K562 (cell line): ENCODE measurements around the gene PYGO2. TPM values are rescaled to one million over a fixed set of nuclear protein-coding genes. Genes with fewer than 3 reads are reported as not detected.

Experiments used
- ARNT ChIP-seq, 2 experiments: fragments of 450-650 bp; IDR thresholded peaks; 2 replicates each; pipeline ENCODE4 v1.6.1; 2016; ENCODE audit warnings: mild to moderate bottlenecking in 1 of 2
- GABPA ChIP-seq: fragments of 200-800 bp; sonication (Bioruptor generic); conservative IDR thresholded peaks from 2 replicates; pipeline ENCODE4 v1.6.1; 2016; ENCODE audit warnings: low read depth, missing genetic modification characterization, missing compliant biosample characterization
- MXI1 ChIP-seq: IDR thresholded peaks from 2 replicates; pipeline ENCODE4 v1.6.1; 2011; ENCODE audit warnings: low read depth, mild to moderate bottlenecking, improper control_type of control experiment, low read length
- NCOA6 ChIP-seq: fragments of 450-650 bp; IDR thresholded peaks from 2 replicates; pipeline ENCODE4 v1.6.1; 2017; ENCODE audit warnings: mild to moderate bottlenecking
- NFIC ChIP-seq: fragments of 450-650 bp; IDR thresholded peaks from 2 replicates; pipeline ENCODE4 v1.6.1; 2017; ENCODE audit warnings: mild to moderate bottlenecking, inconsistent platforms
- POLR2A ChIP-seq: fragments of 450-650 bp; conservative IDR thresholded peaks from 2 replicates; pipeline ENCODE4 v1.6.1; 2016
- POLR2B ChIP-seq: fragments of 450-650 bp; IDR thresholded peaks from 2 replicates; pipeline ENCODE4 v1.6.1; 2018; ENCODE audit warnings: low read depth; ENCODE audit not compliant: partially characterized antibody
- PTBP1 ChIP-seq: fragments of 200-400 bp; formaldehyde crosslinking; IDR thresholded peaks from 2 replicates; pipeline ENCODE4 v1.6.1; 2017; ENCODE audit warnings: low read depth, low read length
- RBFOX2 ChIP-seq: fragments of 200-400 bp; formaldehyde crosslinking; IDR thresholded peaks from 2 replicates; pipeline ENCODE4 v1.6.1; 2017; ENCODE audit warnings: low read depth, mild to moderate bottlenecking, low read length, moderate library complexity
- SIRT6 ChIP-seq: IDR thresholded peaks from one replicate; pipeline ENCODE4 v1.6.1; 2012; ENCODE audit warnings: low read depth, mild to moderate bottlenecking, control low read depth, inconsistent platforms, low read length, moderate library complexity
- SRSF3 ChIP-seq: fragments of 200-400 bp; formaldehyde crosslinking; IDR thresholded peaks from 2 replicates; pipeline ENCODE4 v1.6.1; 2016; ENCODE audit warnings: mild to moderate bottlenecking, low read length, moderate library complexity; ENCODE audit not compliant: insufficient read depth
- SUPT5H ChIP-seq: fragments of 450-650 bp; IDR thresholded peaks from 2 replicates; pipeline ENCODE4 v1.6.1; 2016
- TRIM24 ChIP-seq, 2 experiments: fragments of 450-650 bp; IDR thresholded peaks; 2 replicates each; pipeline ENCODE4 v1.6.1; 2016
- ZBTB7A ChIP-seq: IDR thresholded peaks from 2 replicates; pipeline ENCODE4 v1.6.1; 2011; ENCODE audit warnings: low read depth, mild to moderate bottlenecking, low read length, moderate library complexity, borderline replicate concordance; ENCODE audit not compliant: control insufficient read depth
- ZNF584 ChIP-seq: fragments of 200-800 bp; sonication (Bioruptor generic); IDR thresholded peaks from 2 replicates; pipeline ENCODE4 v1.6.1; 2016; ENCODE audit warnings: low read depth, mild to moderate bottlenecking, missing genetic modification characterization, missing compliant biosample characterization
- ZNF717 ChIP-seq: fragments of 250-450 bp; sonication (Bioruptor Pico); IDR thresholded peaks from 2 replicates; pipeline ENCODE4 v1.5.0; 2021
- polyA plus RNA-seq, 8 experiments: library from polyadenylated mRNA; depleted of rRNA in 4 of 8; stranded (reverse) in 5 of 8; unstranded in 3 of 8; fragments of >200 nt; fragmentation: Nextera tagmentation in 2 of 8; fragmentation: Illumina TruSeq in 1 of 8; extraction: Ambion mirVana in 2 of 8; extraction: Trizol in 1 of 8; gene quantifications; 2 replicates each; pipeline versions ENCODE4 v1.2.1 to v1.2.3, GENCODE V29; 2011 to 2014; ENCODE audit warnings: inconsistent platforms in 1 of 8, missing spikeins in 1 of 8
- total RNA-seq, 7 experiments: library from RNA; depleted of rRNA in 6 of 7; stranded (reverse); fragments of >200 nt in 6 of 7; fragmentation: Illumina TruSeq in 2 of 7; extraction: Trizol in 2 of 7; gene quantifications; 2 replicates each; pipeline versions ENCODE4 v1.2.1 to v1.2.3, GENCODE V29; 2011 to 2021; ENCODE audit warnings: low replicate concordance in 1 of 7
- TF ChIP-seq, protein P1 (sequence below): fragments of 450-650 bp; IDR thresholded peaks from 2 replicates; pipeline ENCODE4 v1.6.1; 2016
- TF ChIP-seq, protein P2 (sequence below): fragments of 200-400 bp; formaldehyde crosslinking; IDR thresholded peaks from 2 replicates; pipeline ENCODE4 v1.6.1; 2017; ENCODE audit warnings: mild to moderate bottlenecking, low read depth, low read length, moderate library complexity
- TF ChIP-seq, protein P3 (sequence below): sonication (generic); formaldehyde crosslinking; IDR thresholded peaks from 2 replicates; pipeline ENCODE4 v1.9.0; 2022; ENCODE audit warnings: mild to moderate bottlenecking, missing genetic modification reagents
- TF ChIP-seq, protein P4 (sequence below): sonication (generic); formaldehyde crosslinking; IDR thresholded peaks from 2 replicates; pipeline ENCODE4 v1.5.0; 2020; ENCODE audit warnings: missing genetic modification reagents
- TF ChIP-seq, protein P5 (sequence below), 3 experiments: fragments of 200-800 bp in 1 of 3; fragments of 250-450 bp in 1 of 3; fragments of 450-650 bp in 1 of 3; sonication (Bioruptor Pico) in 1 of 3; sonication (Bioruptor generic) in 1 of 3; formaldehyde crosslinking in 1 of 3; IDR thresholded peaks; 2 replicates each; pipeline versions ENCODE4 v1.6.1 to v1.8.0; 2016 to 2022; ENCODE audit warnings: mild to moderate bottlenecking in 2 of 3, missing genetic modification characterization in 2 of 3, missing compliant biosample characterization in 1 of 3, moderate library complexity in 1 of 3

PYGO2 gene
- total and polyA plus RNA-seq, 9 of the 15 experiments (the other 6 are each of a cell fraction or from before 2014, with no cell fraction given): 8.3 to 36.2 (median 18.2) TPM

DNA sequence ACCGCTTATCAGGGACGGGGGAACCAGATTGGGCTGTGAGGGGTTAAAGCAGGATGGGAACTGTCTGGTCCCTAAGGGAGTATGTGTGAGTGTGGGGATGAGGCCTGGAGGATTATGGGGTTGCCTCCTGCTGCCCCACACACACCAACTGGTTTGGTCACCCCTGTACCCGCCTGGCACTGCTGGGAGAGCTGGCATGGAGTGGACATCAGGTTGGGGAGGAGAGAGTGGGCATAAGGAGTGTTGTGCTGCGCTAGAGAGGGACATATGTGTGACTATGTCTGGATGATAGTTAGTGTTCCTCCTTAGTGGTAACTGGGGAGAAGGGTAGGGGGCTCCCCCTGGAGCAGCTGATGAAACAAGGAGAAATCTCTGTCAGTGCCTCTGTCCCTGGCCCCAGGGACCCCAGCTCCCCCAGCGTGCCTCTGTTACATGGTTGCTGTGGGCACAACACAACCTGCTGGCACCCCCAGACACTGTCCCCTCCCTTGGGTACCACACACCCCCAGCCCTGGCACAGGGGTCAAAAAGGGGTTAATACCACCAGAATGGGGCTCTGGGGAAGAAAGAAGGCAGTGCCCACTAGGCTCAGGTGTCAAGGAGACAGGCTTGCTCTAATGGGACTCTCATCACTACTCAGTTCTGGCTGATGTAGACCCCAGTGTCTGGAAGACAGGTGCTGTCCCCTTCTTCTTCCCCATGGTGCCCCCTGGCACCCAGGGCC is 42.9 kb upstream of the PYGO2 start (continued):
- TF ChIP-seq, protein P1, sequence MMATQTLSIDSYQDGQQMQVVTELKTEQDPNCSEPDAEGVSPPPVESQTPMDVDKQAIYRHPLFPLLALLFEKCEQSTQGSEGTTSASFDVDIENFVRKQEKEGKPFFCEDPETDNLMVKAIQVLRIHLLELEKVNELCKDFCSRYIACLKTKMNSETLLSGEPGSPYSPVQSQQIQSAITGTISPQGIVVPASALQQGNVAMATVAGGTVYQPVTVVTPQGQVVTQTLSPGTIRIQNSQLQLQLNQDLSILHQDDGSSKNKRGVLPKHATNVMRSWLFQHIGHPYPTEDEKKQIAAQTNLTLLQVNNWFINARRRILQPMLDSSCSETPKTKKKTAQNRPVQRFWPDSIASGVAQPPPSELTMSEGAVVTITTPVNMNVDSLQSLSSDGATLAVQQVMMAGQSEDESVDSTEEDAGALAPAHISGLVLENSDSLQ: peak; percentile 32; the same call in 1 of the 2 replicates
- TF ChIP-seq POLR2A (no peak), ZNF717 (CRISPR knock-in tag) (0 out of 2 replicates have a peak, but pooled peaks have one; percentile 39), PTBP1 (no peak), NCOA6 (no peak), ZBTB7A (no peak), RBFOX2 (peak; percentile 14; the same call in 1 of the 2 replicates), POLR2B (no peak), SIRT6 (no peak), GABPA (tag) (peak; percentile 67), ZNF584 (CRISPR knock-in tag) (no peak), NFIC (no peak), TRIM24 (IDR thresholded peaks at IDR 0.05) (peak in 1 of 2 experiments; percentile 6; a peak in 1 of 4 replicates), ARNT (IDR thresholded peaks at IDR 0.05) (0 out of 4 replicates have a peak, but pooled peaks of 1 of the 2 experiments have one; percentile 30), SRSF3 (no peak), MXI1 (no peak), SUPT5H (peak; percentile 31; the same call in 1 of the 2 replicates)
- TF ChIP-seq, protein P2, sequence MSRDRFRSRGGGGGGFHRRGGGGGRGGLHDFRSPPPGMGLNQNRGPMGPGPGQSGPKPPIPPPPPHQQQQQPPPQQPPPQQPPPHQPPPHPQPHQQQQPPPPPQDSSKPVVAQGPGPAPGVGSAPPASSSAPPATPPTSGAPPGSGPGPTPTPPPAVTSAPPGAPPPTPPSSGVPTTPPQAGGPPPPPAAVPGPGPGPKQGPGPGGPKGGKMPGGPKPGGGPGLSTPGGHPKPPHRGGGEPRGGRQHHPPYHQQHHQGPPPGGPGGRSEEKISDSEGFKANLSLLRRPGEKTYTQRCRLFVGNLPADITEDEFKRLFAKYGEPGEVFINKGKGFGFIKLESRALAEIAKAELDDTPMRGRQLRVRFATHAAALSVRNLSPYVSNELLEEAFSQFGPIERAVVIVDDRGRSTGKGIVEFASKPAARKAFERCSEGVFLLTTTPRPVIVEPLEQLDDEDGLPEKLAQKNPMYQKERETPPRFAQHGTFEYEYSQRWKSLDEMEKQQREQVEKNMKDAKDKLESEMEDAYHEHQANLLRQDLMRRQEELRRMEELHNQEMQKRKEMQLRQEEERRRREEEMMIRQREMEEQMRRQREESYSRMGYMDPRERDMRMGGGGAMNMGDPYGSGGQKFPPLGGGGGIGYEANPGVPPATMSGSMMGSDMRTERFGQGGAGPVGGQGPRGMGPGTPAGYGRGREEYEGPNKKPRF: no peak
- TF ChIP-seq, protein P3, sequence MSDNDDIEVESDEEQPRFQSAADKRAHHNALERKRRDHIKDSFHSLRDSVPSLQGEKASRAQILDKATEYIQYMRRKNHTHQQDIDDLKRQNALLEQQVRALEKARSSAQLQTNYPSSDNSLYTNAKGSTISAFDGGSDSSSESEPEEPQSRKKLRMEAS (CRISPR knock-in tag): no peak
- TF ChIP-seq, protein P4, sequence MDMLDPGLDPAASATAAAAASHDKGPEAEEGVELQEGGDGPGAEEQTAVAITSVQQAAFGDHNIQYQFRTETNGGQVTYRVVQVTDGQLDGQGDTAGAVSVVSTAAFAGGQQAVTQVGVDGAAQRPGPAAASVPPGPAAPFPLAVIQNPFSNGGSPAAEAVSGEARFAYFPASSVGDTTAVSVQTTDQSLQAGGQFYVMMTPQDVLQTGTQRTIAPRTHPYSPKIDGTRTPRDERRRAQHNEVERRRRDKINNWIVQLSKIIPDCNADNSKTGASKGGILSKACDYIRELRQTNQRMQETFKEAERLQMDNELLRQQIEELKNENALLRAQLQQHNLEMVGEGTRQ: no peak
- TF ChIP-seq, protein P5, sequence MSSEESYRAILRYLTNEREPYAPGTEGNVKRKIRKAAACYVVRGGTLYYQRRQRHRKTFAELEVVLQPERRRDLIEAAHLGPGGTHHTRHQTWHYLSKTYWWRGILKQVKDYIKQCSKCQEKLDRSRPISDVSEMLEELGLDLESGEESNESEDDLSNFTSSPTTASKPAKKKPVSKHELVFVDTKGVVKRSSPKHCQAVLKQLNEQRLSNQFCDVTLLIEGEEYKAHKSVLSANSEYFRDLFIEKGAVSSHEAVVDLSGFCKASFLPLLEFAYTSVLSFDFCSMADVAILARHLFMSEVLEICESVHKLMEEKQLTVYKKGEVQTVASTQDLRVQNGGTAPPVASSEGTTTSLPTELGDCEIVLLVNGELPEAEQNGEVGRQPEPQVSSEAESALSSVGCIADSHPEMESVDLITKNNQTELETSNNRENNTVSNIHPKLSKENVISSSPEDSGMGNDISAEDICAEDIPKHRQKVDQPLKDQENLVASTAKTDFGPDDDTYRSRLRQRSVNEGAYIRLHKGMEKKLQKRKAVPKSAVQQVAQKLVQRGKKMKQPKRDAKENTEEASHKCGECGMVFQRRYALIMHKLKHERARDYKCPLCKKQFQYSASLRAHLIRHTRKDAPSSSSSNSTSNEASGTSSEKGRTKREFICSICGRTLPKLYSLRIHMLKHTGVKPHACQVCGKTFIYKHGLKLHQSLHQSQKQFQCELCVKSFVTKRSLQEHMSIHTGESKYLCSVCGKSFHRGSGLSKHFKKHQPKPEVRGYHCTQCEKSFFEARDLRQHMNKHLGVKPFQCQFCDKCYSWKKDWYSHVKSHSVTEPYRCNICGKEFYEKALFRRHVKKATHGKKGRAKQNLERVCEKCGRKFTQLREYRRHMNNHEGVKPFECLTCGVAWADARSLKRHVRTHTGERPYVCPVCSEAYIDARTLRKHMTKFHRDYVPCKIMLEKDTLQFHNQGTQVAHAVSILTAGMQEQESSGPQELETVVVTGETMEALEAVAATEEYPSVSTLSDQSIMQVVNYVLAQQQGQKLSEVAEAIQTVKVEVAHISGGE (CRISPR knock-in tag; IDR thresholded peaks at IDR 0.05): no peak
